Tibial nerve (tissue), 3 donors: ENCODE data around the gene ABHD16B.
"Not testable (repeated sequence)": the region's sequence is repeated elsewhere in the genome, so short reads cannot be mapped to it uniquely, and the experiment has no call there.

Experiments
- CTCF ChIP-seq, 5 experiments: fragments of 200-600 bp in 3 of 5; fragments of 450-650 bp in 2 of 5; sonication (generic) in 3 of 5; IDR thresholded peaks; one replicate each; pipeline ENCODE4 v1.5.1; 2016 to 2019; ENCODE audit warnings: antibody characterized with exemption in 5 of 5, mild to moderate bottlenecking in 3 of 5, moderate library complexity in 2 of 5
- POLR2A ChIP-seq, 2 donors: fragments of 450-650 bp; IDR thresholded peaks; one replicate each; pipeline ENCODE4 v1.6.1; 2017; ENCODE audit warnings: antibody characterized with exemption in 2 of 2, mild to moderate bottlenecking in 2 of 2, moderate library complexity in 2 of 2

- TF ChIP-seq CTCF, POLR2A (IDR thresholded peaks at IDR 0.05): not testable (repeated sequence)
These were observed 9.8 kb upstream of the ABHD16B start for GRCh38 chr20:63851548-63851943.
